ENCODE results near the gene PPFIA3.
"Not testable (repeated sequence)": the region's sequence is repeated elsewhere in the genome, so short reads cannot be mapped to it uniquely, and the experiment has no call there.

Gene PPFIA3

GRCh38 chr19:49103331-49104085, 15.8 kb upstream of the PPFIA3 start:
- no peak for DNase-seq

GRCh38 chr19:49104229-49104864, 15.0 kb upstream of the PPFIA3 start:
- DNase-seq, result no peak

DNA sequence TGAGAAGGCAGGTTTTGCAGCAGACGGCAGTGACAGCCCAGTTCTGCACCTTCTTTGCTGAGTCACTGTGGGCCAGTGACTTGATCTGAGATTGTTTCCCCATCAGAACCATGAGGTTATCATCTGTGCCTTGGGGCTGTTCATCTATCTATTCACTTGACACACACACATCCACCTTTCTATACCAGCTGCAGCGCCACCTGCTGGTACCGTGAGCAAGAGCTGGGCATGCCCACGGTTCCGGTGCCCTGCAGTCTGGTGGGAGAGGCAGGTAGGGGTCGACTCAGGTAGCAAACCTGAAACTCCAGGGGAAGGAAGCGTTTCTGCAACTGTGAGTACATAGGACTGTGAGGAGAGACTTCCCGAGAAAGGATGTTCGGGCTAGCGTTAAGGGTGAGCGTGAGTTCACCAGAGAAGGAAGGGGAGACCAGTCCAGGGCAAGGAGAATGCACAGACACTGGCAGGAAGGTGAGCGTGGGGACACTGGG, 12.7 kb upstream of the PPFIA3 start:
- peak; percentile 45 to 47 for DNase-seq

DNA sequence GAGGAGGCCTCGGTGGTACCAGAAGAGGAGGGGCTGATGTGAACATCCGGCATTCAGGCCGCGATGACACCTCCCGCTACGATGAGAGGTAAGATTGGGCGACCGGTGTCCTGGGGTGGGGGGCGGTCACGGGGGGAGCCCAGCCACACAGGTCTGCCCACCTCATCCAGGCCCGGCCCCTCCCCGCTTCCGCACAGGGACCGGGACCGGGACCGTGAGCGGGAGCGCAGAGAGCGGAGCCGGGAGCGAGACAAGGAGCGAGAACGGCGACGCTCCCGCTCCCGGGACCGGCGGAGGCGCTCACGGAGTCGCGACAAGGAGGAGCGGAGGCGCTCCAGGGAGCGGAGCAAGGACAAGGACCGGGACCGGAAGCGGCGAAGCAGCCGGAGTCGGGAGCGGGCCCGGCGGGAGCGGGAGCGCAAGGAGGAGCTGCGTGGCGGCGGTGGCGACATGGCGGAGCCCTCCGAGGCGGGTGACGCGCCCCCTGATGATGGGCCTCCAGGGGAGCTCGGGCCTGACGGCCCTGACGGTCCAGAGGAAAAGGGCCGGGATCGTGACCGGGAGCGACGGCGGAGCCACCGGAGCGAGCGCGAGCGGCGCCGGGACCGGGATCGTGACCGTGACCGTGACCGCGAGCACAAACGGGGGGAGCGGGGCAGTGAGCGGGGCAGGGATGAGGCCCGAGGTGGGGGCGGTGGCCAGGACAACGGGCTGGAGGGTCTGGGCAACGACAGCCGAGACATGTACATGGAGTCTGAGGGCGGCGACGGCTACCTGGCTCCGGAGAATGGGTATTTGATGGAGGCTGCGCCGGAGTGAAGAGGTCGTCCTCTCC, 11.5 kb upstream of the PPFIA3 start:
- DNase-seq, result no peak

DNA sequence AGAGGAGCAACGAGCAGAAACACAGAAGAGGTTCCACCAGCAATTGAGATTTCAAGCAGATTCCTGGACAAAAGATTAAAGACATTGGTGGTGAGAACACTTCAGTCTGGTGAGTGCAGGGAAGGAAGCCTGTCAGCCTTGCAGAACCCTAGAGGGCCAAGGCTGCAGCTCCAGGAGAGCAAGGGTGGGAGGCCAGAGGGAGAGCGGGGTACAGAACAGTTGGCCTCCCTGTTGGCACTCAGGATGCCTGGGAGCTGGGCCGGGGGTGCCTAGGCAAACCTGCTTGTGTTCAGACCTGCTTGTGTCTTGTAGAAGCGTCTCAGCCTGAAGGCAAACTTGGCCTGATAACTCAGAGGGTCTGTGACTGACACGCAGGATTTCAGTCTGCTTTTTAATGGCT, 10.3 kb upstream of the PPFIA3 start:
- no peak for DNase-seq

GRCh38 chr19:49109569-49110233, 9.6 kb upstream of the PPFIA3 start:
- DNase-seq, result no peak

- DNase-seq, result no peak
Observed at GRCh38 chr19:49110567-49110966, 8.8 kb upstream of the PPFIA3 start.

GRCh38 chr19:49111218-49111998, 7.9 kb upstream of the PPFIA3 start:
- no peak for DNase-seq

GRCh38 chr19:49113762-49114629, 5.3 kb upstream of the PPFIA3 start, which contains the start of gene LIN7B:
Gene LIN7B, plus strand, starts transcription at chr19:49114370. Its CDS starts 35 bp downstream, at chr19:49114405.
- DNase-seq, result peak; percentile 62 to 75

DNA sequence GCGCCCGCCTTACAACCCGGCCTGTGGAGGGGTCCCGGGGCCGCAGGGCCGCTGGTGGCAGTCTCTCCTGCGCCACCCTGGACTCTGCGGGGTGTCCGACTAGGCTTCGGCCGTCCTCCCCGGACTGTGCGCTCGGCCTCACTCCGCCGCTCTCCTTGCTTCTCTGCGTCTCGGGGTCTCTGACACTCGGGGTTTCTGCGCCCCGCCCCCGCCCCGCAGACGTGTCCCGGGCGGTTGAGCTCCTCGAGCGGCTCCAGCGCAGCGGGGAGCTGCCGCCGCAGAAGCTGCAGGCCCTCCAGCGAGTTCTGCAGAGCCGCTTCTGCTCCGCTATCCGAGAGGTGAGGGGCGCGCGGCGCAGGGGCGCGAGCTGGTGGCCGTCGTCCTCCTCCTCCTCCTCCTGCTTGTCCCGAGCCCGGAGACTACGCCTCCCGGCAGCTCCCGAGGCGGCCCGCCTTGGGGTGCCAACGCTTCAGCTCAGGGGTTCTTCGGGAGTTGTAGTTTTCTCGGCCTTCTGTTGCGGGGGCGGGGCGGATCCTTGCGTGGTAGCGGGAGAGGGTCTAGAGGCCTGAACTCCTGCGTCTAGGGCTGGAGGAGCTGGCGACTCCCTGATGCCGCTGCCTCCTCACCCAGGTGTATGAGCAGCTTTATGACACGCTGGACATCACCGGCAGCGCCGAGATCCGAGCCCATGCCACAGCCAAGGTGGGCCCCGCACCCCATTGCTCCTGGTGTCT, 4.5 kb upstream of the PPFIA3 start:
- peak; percentile 47 to 63 for DNase-seq

- peak; percentile 83 to 84 for DNase-seq
Observed at GRCh38 chr19:49116544-49116943, 2.8 kb upstream of the PPFIA3 start.

GRCh38 chr19:49117677-49118564, 1.4 kb upstream of the PPFIA3 start:
- DNase-seq, result no peak

DNA sequence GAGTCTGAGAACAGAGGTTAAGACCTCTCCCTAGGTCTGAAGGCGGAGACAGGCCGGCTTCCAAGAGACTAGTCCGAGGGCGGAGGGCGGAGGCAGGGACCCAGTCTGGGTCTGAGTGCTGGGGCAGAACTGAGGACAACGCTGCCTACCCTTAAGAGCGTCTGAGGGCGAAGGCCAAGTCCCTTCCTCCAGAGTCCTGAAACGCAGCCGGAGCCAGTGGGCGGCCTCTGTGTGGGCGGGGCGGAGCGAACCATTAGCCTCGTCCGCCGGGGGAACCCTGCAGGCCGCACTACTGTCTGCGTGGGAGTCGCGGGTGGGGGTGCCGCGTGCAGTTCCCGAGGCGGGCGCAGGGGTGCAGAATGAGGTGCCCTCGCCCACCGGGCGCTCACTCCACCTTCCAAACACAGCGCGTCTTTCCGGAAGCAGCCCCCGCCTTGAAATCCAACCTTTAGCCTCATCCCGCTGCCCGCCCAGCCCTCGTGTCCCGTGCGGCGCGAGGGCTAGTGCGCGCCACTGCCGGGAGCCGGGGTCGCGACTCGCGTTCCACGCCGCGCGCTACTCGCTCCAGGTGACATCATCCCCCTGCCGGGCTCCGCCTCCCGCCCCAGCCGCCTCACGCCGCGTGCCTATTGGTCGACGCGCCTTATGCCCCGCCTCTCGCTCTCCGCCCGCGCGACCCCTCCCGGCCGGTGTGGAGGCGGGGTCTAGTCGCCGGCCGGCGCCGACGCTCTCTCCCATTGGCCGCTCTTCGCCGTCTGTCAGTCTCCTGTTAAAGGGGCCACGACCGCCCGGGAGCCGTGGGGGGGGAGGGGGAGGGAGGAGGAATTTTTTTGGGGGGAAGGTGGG, 556 bp upstream of the PPFIA3 start, which contains the start of gene C19orf73:
Gene C19orf73 (minus strand): TSS at position 579 of the 846 bp plus-strand sequence. CDS start 121 bp downstream, at position 458.
- peak; percentile 94 for DNase-seq

DNA sequence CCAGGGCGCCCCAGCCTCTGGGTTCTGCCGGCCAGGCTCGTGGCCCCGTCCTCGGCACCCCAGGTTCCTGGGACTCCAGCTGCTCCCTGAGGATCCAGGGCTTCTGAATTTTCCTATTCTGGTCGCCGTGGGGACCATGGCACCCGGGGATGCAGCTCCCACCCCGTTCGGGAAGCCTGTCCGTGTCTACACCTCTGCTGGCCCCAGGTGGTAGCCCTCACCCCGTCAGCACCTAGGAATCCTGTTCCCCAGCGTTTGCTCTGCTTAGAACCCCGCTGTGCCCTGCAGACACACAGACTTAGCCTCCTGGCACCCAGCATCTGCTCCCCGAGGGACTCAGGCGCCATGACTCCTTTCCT, 960 bp downstream of the PPFIA3 start:
- no peak for DNase-seq

DNA sequence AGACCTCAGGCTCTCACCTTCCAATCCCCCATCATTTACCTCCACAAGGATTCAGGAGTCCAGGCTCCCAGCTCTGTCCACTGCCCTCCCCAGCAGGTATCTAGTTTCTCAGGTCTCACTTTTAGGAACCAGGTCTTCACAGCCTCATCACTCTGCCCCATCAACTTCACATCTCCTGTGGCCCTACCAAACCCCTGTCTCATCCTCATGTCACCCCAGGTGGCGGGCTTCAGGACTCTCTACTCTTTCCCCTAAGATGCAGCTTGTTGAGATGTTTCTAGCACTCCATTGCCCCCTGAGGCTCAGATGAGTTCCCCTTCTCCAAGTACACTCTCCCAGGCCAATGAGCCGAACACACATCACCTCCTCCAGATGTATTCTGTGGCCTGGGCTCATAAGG, 1.5 kb downstream of the PPFIA3 start:
- no peak for DNase-seq

- not testable (repeated sequence) for DNase-seq
Observed at GRCh38 chr19:49121841-49122240, 2.5 kb downstream of the PPFIA3 start.

GRCh38 chr19:49123285-49123684, 3.9 kb downstream of the PPFIA3 start:
- not testable (repeated sequence) for DNase-seq

Data from Kasumi-1 (cell line).